ENCODE results near the gene GPBP1. TPM values are rescaled to one million over a fixed set of nuclear protein-coding genes. Genes with fewer than 3 reads are reported as not detected.

The GPBP1 gene
- total and polyA plus RNA-seq, 9 of the 15 experiments (the other 6 are each of a cell fraction or from before 2014, with no cell fraction given), result 31.0 to 109 (median 68.4) TPM

DNA sequence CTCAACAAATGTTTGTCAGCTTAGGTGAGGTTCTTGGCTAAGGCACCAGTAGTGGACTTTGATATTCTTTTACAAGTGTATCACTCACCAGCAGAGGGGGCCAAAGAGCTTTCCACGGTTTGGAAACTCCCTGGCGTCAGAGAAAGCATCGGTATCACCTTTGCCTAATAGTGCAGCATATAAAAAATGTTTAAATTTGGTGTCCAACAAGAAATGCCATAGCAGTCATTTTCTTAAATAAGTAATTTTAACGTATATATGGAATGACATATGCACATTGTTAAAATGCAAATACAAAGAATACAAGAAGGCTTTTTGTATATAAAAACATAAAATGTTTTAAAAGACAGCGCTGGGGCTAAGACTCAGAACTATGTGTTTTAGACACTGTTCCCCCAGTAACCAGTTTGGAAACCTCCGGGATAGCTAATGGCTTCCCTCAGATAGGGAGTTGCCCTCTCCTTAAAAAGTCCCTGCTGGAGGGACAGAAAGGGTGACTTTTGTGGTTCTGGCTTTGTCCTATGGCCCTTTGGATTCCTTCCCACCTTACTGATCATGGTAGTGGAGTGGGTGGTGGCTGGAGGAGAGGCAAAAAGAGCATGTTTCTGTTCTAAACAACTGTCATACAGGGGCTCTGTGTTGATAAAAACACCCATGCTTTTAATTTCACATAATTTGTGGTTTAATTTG lies 124.6 kb downstream of the GPBP1 start:
- ChIA-PET POLR2A (no interaction called here), CTCF (ENCODE audit: low intra/inter-chr PET ratio) (interaction anchor here (0.7 to 4.9 kb wide), 5 partner anchors 134 to 1874 kb away, joined by 3 to 49 read pairs (median 6); partner anchors contain the start of gene PLK2)
- intact Hi-C loops (cut with micrococcal nuclease), result loop anchor here (1.0 to 10.0 kb wide), 6 partner anchors 39 to 1164 kb away; no protein-coding TSS in a partner anchor
- Histone ChIP-seq H4K20me1 (replicated peaks; ENCODE audit: control insufficient read depth, insufficient read depth, low read length) (no peaks in the 10 kb centered on the region), H3K4me1 (replicated peaks in 1 of 2; ENCODE audit: control insufficient read depth in 2 of 2, insufficient read depth in 2 of 2, low read length in 2 of 2) (no peaks in the 10 kb centered on the region), H3K27me3 (ENCODE audit: control insufficient read depth in 2 of 2, insufficient read depth in 2 of 2, low read length in 2 of 2) (no peaks in the 10 kb centered on the region), H3K4me3 (no peak overlapping the region), H3K9me3 (replicated peaks; ENCODE audit: control insufficient read depth, insufficient read depth, low read depth, low read length) (no peaks in the 10 kb centered on the region), H3K4me2 (ENCODE audit: insufficient read depth, low read length) (no peak overlapping the region), H3K9ac (ENCODE audit: insufficient read depth in 1 of 2, low read depth in 2 of 2, low read length in 2 of 2) (no peak overlapping the region), H3K27ac (ENCODE audit: extremely low read depth, low read depth, low read length) (no peak overlapping the region), H2AFZ (ENCODE audit: low read depth, low read length) (no peak overlapping the region), H3K9me1 (ENCODE audit: control insufficient read depth, insufficient read depth, low read length) (no peaks in the 10 kb centered on the region), H3K36me3 (ENCODE audit: control insufficient read depth, insufficient read depth, low read length) (no peaks in the 10 kb centered on the region), H3K79me2 (ENCODE audit: control insufficient read depth, insufficient read depth, low read length) (no peaks in the 10 kb centered on the region)
- in situ Hi-C loops (cut with MboI), result loop anchor here (10.0 kb wide), 1 partner anchor 1166 kb away; the partner anchor contains the start of gene PLK2
- WGBS (ENCODE audit: insufficient coverage, low coverage, missing lambda C conversion rate), result 0% methylated on average over 6 of the region's 6 CpGs
- DNase-seq (ENCODE audit: extremely low read depth in 1 of 4, low spot score in 3 of 4), result peak; percentile 55 to 81 (median 62)
- peak; percentile 94 for ATAC-seq
- no TSS peak for BruUV-seq (replicated peaks)
- FAIRE-seq, result peak; percentile 82
- TF ChIP-seq POLR2AphosphoS5 (IDR thresholded peaks at IDR 0.05; ENCODE audit: control insufficient read depth, insufficient read depth, low read depth, low read length) (no peak), ZNF766 (CRISPR knock-in tag; conservative IDR thresholded peaks at IDR 0.05) (no peak), ZC3H11A (IDR thresholded peaks at IDR 0.05; ENCODE audit: low read depth, low read length) (no peak), MTA1 (IDR thresholded peaks at IDR 0.05; ENCODE audit: borderline replicate concordance) (no peak), STAG1 (CRISPR knock-in tag; IDR thresholded peaks at IDR 0.05; ENCODE audit: borderline replicate concordance) (peak; percentile 41; the same call in 1 of the 2 replicates)
- TF ChIP-seq, protein P1, sequence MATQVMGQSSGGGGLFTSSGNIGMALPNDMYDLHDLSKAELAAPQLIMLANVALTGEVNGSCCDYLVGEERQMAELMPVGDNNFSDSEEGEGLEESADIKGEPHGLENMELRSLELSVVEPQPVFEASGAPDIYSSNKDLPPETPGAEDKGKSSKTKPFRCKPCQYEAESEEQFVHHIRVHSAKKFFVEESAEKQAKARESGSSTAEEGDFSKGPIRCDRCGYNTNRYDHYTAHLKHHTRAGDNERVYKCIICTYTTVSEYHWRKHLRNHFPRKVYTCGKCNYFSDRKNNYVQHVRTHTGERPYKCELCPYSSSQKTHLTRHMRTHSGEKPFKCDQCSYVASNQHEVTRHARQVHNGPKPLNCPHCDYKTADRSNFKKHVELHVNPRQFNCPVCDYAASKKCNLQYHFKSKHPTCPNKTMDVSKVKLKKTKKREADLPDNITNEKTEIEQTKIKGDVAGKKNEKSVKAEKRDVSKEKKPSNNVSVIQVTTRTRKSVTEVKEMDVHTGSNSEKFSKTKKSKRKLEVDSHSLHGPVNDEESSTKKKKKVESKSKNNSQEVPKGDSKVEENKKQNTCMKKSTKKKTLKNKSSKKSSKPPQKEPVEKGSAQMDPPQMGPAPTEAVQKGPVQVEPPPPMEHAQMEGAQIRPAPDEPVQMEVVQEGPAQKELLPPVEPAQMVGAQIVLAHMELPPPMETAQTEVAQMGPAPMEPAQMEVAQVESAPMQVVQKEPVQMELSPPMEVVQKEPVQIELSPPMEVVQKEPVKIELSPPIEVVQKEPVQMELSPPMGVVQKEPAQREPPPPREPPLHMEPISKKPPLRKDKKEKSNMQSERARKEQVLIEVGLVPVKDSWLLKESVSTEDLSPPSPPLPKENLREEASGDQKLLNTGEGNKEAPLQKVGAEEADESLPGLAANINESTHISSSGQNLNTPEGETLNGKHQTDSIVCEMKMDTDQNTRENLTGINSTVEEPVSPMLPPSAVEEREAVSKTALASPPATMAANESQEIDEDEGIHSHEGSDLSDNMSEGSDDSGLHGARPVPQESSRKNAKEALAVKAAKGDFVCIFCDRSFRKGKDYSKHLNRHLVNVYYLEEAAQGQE (IDR thresholded peaks at IDR 0.05; ENCODE audit: borderline replicate concordance), result peak; percentile 56; the same call in 1 of the 2 replicates
- TF ChIP-seq, protein P1 (CRISPR knock-in tag; IDR thresholded peaks at IDR 0.05; ENCODE audit: low read depth), result no peak
- TF ChIP-seq, protein P2, sequence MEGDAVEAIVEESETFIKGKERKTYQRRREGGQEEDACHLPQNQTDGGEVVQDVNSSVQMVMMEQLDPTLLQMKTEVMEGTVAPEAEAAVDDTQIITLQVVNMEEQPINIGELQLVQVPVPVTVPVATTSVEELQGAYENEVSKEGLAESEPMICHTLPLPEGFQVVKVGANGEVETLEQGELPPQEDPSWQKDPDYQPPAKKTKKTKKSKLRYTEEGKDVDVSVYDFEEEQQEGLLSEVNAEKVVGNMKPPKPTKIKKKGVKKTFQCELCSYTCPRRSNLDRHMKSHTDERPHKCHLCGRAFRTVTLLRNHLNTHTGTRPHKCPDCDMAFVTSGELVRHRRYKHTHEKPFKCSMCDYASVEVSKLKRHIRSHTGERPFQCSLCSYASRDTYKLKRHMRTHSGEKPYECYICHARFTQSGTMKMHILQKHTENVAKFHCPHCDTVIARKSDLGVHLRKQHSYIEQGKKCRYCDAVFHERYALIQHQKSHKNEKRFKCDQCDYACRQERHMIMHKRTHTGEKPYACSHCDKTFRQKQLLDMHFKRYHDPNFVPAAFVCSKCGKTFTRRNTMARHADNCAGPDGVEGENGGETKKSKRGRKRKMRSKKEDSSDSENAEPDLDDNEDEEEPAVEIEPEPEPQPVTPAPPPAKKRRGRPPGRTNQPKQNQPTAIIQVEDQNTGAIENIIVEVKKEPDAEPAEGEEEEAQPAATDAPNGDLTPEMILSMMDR (IDR thresholded peaks at IDR 0.05 in 2 of 3, conservative IDR thresholded peaks at IDR 0.05 in 1 of 3; ENCODE audit: insufficient read depth in 2 of 3, low read depth in 1 of 3, low read length in 3 of 3), result peak; percentile 68 to 83 (median 82)
- TF ChIP-seq, protein P3, sequence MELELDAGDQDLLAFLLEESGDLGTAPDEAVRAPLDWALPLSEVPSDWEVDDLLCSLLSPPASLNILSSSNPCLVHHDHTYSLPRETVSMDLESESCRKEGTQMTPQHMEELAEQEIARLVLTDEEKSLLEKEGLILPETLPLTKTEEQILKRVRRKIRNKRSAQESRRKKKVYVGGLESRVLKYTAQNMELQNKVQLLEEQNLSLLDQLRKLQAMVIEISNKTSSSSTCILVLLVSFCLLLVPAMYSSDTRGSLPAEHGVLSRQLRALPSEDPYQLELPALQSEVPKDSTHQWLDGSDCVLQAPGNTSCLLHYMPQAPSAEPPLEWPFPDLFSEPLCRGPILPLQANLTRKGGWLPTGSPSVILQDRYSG (tag; conservative IDR thresholded peaks at IDR 0.05; ENCODE audit: low read depth), result no peak
